ENCODE measurements around the gene RRP1.

The RRP1 gene

DNA sequence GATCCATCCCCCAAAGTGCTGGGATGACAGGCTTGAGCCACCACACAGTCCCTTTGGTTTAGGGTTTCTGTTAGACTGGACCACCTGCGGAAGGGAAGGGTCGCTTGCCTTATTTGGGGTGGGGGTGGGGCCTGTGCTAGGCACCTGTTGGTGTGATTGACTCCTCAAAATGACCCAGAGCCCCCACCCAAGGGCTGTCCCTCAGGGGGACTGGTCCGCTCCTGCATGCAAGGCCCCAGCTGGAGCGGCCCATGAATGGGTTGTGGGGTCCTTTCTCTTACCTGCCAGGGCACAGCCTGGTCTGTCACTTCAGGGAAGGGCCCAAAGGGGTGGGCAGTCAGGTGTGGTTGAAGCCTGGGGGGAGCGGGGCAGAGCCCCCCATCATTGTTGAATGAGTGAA, 11.4 kb upstream of the RRP1 start:
- DNase-seq (ENCODE audit: low spot score): no peak

DNA sequence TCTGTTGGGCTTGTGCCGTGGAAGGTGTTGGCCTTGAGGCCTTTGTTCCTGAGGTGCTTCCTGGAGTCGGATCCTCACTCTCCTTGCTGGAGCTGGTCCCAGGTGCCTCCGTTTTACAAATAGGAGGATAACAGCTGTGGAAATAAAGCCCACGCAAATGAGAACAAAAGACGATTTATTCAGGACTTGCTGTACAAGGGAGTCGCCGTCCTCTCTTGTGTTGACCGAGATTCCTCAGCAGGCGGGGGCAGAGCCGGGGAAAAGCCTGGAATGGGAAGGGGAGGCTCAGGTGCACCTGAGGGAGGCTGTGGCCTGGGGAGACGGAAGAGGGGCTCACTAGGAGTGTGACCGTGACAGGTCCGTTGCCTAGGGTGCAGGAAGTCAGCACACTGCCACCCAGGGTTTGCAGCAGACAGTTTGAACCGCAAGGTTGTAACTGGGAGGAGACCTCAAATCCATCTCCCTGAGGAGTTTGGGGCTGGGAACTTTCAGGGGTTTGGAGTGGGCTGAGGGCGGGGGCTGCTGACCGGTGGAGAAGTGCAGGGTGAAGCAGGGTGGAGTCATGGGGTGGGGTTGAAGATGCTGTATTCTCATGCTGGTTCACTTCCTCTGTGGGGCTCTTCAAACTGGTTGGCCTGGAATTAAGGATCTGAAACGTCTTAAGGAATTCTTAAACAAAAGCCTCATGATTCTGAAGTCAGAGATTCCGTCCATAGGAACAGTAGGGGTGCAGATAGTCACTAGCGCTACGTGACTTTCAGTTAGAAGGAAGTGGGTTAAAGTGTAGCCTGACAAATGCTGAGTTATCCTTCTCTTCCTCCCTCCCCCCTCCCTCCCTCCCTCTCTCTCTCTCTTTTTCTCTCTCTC, 10.7 kb upstream of the RRP1 start:
- no peak for DNase-seq (ENCODE audit: low spot score)

DNA sequence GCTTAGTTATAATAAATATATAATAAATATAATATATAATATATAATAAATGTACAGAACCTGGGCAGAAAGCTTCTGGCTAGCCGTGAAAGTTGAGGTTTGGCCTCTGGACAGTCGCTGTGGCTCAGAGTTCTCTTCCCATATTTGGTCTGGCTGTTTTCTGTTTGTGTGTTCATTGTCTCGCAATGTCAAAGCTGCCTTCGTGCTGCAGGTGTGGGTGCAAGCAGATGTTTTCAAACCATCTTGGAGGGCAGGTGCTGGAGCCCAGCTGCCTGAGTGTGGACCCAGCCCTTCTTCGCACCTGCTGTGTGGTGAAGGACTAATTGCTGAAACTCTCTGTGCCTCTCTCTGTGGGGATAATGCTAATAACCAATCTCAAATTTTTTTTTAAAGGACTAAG, 9.7 kb upstream of the RRP1 start:
- DNase-seq (ENCODE audit: low spot score): no peak

DNA sequence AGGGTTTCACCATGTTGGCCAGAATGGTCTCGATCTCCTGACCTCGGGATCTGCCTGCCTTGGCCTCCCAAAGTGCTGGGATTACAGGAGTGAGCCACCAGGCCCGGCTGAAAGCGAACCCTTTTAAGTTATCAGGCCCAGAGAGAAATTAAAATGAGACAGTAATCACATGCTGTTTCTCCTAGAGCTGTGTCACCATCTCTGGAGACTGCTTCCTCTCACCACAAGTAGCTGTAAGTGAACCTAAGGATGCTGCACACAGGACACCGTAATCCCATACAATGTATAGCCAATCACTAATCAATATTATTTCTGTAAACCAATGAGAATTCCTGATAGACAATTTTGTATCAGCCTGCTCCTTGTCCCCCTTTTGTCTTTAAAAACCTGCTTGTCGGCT, 7.5 kb upstream of the RRP1 start:
- DNase-seq (ENCODE audit: low spot score): no peak

DNA sequence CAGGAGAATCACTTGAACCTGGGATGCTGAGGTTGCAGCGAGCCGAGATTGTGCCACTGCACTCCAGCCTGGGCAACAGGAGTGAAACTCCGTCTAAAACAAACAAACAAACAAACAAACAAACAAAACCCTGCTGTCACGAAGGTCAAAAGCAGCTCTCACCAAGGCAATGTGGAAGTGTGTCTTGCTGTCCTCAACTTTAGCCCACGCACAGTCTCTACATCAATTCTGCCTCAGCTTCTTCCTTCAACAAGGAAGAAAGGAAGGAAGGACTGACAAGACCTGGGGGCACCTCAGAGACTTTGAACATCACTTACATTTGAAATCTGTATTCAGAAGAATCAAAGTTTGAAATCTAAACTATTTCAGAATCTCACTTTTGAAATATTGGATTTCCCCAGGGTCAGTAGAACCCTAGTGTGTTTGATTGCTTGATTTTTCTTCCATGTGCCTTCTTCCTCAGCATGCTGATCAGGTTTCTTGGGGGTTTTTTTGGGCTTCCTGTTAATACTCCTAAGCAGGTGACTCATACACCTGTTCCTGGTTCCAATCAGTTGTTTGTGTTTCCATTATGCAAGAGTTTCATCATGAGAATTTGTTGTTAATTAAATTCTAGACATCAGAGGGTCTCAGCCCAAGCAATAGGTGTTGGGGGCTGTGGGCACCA, 6.8 kb upstream of the RRP1 start:
- DNase-seq (ENCODE audit: low spot score): no peak

DNA sequence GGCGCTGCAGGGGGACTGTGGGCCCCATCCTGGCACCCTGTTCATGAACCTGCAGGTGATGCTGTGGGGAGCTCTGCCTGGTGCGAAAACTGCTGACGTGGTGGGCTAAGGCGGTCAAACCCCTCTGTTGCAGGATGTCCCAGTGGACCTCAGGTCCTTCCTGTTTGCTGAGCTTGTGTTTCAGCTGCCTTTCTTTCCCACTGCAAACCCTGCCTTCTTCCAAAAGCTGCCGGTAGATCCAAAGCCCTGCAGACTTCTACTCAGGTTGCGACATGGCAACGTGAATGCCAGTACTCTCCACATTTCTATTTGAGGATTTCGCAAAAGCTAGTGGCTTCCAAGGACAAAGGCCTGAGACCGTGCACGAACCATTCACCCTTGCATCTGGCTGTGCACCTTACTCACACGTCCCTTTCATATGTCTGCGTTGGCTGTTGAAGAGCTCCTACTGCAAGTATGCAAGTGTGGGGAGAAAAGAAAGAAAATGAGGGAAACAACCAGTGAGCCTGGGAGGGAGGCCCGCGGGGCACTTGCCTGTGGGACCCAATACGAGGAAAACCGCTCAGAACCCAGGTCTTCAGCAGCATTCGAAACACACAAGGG, 6.2 kb upstream of the RRP1 start:
- no peak for DNase-seq (ENCODE audit: low spot score)

DNA sequence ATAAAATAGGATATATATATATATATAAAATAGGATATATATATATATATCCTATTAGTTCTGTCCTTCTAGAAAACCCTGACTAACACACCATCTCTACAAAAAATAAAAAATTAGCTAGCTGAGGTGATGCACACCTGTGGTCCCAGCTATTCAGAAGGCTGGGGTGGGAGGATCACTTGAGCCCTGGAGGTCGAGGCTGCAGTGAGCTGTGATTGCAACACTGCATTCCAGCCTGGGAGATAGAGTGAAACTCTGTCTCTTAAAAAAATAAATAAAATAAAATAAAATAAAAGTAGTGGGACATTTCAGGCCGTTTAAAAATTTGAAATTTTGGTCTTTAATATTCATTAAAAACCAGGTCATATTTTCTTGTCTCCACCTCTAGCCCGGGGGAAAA, 4.2 kb upstream of the RRP1 start:
- DNase-seq (ENCODE audit: low spot score): no peak

DNA sequence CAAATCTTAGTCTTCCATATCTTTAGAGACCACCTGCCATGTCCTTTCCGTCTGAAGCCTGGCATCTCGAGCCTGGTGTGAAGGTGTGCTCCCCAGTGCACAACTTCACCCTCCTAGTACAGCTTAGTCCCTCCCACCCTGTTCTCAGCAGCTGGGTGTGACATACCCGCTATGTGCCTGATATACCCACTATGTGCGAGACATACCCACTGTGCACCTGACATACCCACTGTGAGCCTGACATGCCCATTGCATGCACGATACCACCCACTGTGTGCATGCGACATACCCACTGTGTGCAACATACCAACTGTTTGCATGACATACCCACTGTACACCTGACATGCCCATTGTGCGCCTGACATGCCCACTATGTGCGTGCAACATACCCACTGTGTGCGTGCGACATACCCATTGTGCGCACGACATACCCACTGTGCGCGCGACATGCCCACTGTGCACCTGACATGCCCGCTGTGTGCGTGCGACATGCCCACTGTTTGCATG, 3.0 kb upstream of the RRP1 start:
- DNase-seq (ENCODE audit: low spot score): no peak

DNA sequence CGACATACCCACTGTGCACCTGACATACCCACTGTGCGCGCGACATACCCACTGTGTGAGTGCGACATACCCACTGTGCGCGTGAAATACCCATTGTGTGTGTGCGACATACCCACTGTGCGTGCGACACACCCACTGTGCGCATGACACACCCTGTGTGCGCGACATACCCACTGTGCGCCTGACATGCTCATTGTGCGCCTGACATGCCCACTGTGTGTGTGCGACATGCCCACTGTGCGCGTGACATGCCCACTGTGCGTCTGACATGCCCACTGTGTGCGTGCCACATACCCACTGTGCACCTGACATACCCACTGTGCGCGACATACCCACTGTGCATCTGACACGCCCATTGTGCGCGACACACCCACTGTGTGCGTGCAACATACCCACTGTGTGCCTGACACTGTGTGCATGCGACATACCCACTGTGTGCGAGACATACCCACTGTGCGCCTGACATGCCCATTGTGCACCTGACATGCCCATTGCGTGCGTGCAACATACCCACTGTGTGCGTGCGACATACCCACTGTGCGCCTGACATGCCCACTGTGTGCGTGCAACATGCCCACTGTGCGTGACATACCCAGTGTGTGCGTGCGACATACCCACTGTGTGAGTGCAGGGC, 2.5 kb upstream of the RRP1 start:
- no peak for DNase-seq (ENCODE audit: low spot score)

DNA sequence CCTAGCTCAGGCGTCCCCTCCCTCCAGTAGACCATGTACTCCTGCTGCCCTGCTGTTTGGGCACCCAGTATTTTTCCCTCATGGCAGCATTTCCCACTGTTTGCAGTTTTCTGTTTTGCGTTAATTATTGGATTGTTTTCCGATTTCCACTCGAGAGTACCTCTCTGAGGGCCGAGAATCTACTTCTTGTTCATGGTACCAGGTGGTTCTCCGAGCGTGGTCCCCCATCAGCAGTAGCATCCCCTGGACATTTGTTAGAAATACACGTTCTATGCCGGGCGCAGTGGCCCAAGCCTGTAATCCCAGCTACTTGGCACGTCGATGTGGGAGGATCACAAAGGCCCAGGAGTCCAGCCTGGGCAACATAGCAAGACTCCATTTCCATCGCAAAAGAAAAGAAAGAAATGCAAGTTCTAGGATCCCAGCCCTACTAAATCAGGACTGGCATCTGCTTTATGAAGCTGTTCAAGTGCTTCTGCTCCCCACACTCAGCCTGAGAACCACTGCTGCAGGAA, 690 bp downstream of the RRP1 start:
- no peak for DNase-seq (ENCODE audit: low spot score)

DNA sequence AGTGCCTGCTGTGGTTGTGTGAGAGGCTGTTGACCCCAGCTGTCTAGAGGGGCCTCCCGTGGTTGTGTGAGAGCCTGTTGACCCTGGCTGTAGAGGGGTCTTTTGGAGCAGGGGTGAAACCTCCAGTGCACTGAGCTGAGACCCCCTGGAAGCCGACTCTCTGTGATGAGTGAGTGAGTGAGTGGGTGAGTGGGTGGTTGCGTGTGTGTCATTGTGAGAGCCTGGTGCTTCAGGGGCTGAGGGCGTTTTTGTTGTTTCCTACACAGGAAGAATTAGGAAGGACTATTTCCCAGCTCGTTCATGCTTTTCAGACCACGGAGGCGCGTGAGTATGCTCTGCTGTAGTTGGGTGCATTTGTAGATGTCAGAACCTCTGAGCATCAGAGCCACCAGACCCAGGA, 3.0 kb downstream of the RRP1 start:
- no peak for DNase-seq (ENCODE audit: low spot score)

DNA sequence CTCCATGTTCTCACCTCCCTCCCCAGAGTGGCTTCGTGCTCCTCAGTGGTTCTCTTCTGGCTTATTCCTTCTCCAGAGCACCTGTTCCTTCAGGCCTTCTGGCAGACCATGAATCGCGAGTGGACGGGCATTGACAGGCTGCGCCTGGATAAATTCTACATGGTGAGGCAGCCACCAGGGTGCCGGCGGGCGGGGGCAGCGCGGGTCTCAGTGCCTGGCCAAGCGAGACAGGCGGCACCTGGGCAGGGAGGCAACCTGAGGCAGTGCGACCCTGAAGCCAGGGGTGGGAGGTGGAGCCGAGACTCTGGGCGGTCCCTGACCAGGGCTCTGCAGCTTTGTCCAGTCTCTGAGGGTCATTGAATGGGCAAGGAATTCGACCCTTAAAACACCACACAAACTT, 3.9 kb downstream of the RRP1 start:
- DNase-seq (ENCODE audit: low spot score): no peak

DNA sequence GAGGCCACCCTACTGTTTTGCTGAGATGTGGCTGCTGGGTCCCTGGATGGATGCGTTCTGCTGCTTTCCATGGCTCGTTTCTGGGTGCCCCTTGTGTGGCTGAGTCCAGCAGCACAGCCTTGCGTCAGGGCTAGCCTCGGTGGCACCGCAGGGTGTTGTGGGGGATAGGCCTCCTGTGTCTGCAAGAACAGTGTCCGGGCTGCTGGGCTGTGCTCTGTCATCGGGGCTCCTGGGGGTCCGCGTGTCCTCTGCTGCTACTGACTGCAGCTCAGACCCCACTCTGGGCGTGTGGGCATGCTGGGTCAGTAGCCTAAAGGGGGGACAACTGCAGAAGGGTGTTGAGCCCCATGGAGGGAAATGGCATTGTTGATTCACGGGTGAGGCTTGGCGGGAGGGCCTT, 4.9 kb downstream of the RRP1 start:
- DNase-seq (ENCODE audit: low spot score): no peak

DNA sequence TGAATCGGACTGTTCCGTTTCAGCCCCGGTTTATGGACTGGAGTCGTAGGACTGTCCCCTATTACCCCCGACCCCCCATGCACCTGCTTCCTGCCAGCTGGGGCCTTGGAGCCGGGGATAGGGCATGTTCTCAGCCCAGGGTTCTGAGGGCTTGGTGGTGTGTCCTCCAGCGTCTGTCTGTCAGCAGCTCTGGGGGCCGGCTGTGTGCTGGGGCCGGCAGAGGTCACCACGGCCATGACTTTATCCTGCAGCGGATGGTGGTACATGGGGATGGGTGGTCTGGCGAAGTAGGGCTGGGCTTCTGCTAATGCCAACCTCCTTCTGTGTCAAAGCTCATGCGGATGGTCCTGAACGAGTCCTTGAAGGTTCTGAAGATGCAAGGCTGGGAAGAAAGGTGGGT, 5.5 kb downstream of the RRP1 start:
- DNase-seq (ENCODE audit: low spot score): no peak

DNA sequence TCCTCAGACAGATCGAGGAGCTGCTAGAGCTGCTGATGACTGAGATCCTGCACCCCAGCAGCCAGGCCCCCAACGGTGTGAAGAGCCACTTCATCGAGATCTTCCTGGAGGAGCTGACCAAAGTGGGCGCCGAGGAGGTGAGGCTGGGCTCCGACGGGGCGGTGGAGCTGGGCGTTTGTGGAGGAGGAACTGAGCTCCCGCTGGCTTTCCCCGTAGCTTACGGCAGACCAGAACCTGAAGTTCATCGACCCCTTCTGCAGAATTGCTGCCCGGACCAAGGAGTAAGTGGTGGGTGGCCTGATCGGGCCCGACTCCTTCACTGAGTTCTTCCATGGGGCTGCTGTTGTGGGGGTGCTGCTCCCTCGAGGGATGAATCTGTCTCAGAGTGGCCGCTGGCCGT, 8.0 kb downstream of the RRP1 start:
- DNase-seq (ENCODE audit: low spot score): no peak

DNA sequence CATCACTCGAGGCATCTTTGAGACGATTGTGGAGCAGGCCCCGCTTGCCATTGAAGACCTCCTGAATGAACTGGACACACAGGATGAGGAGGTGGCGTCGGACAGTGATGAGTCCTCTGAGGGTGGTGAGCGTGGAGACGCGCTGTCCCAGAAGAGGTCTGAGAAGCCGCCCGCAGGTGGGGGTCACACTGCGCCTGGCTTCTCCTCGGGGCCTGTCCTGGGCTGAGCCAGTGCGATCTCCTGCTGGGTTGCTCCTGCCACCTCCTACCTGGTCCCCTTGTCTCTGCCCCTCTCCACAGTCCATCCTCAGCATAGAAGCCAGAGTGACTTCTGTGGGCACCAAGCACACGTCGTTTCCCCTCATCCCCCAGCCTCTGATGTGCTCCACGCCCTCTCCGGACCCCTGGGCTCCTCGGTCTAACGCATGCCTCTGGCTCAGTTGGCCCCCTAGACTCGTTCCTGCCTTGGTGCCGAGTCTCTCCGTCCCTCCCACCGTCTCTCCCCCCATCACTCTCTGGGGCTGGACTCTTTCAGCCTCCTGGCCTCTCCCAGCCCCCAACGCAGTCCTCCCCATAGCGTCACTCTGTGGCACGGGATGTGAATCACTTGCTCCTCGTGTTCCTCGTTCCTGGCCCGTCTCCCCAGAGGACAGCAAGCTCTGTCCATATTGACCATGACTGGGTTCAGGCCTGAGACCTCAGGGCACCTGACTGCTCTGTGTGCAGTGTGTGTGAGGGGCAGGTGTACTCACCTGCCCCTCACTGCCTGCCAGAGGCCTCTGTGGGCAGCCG, 8.7 kb downstream of the RRP1 start:
- DNase-seq (ENCODE audit: low spot score): no peak

DNA sequence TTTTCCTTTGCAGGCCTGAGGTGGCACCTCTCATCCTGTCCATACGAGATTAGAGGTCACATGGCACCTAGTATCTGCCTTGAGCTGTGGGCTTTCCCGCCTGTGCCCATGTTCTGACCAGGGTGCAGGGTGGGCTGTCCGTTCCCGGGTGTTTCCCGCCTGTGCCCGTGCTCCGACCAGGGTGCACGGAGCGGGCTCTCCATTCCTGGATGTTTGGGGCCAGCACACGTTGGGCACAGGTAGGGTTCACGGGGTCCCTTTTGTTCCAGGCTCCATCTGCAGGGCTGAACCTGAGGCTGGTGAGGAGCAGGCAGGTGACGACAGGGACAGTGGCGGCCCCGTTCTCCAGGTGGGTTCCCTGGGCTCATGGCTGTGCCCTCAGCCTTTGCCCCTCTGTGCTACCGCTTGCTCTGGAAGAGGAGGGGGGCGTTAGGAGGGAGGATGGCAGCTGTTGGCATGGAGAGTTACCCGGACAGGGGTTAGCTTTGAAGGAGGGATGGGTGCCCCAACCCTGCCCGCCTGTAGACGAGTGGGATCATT, 10.0 kb downstream of the RRP1 start:
- no peak for DNase-seq (ENCODE audit: low spot score)

DNA sequence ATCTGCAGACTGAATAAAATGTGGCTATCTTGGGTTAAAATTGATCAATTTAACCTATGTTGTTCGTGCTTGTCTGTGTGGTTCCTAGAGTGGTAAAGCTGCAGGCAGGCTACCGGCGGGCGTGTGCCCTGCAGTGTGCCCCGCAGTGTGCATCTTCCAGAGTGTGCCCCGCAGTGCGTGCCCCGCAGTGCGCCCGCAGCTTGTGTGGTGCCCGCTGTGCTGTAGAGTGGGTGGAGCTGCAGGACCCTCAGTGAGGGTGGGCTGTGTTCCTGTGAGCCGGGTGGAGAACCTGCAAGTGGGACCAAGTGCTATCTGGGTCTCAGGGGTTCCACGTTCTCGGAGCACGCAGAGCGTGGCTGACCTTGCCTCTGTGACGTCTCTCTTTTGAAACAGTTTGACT, 10.7 kb downstream of the RRP1 start:
- no peak for DNase-seq (ENCODE audit: low spot score)

DNA sequence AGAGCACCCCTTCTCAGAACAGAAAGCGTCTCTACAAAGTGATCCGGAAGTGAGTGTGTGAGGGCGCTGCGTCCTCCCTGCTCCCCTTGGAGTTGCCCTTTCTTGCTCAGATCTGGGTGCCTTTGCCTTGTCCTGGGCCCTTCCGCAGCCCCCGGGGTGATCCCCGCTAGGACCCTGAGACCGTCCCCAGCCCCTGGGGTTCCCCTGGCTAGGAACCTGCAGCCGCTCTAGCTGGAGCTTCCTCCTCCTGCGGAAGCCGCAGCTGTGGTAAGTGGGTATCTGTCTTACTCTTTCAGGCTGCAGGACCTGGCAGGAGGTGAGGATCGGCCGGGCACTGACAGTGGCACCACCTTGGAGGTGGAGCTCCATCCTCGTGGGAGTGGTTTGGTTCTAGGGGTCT, 11.2 kb downstream of the RRP1 start:
- no peak for DNase-seq (ENCODE audit: low spot score)

DNA sequence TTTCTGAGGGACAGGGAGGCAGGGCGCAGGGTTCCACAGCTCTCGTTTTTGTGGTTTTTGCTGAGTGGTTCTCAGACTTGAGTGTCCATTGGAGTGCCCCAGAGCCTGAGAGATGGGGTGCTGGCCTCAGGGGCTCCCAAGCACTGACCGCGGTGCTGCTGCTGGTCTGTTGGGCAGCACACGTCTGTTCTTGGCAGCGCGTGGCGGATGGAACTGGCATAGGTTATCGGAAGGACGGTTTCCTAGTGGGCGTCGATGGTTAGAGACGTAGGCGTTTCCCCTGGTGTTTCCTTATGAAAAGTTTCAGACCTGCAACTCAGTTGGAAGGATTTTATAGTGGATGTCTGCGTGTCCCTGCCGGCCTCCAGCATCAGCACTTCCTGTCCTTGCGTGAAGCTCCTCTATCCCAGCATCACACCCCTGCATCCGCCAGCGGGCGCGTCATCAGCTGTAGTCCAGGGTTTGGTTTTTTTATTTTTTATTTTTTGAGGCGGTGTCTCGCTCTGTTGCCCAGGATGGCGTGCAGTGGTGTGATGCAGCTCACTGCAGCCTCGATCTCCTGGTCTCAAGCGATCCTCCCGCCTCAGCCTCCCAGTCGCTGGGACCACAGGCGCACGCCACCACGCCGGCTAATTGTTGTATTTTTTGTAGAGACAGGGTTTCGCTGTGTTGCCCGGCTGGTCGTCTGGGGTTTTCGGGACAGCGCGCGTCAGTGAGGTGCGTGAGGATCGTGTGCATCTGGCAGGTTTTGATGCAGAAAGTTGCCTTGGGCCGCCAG, 11.8 kb downstream of the RRP1 start:
- no peak for DNase-seq (ENCODE audit: low spot score)

Data from pons (tissue), 1 donor.